Measurements from ENCODE around the gene CLEC10A. TPM values are rescaled to one million over a fixed set of nuclear protein-coding genes. Genes with fewer than 3 reads are reported as not detected.
"Not testable (repeated sequence)": the region's sequence is repeated elsewhere in the genome, so short reads cannot be mapped to it uniquely, and the experiment has no call there.

Gene CLEC10A
- total and polyA plus RNA-seq, 2 donors (not counting 1 experiment from before 2014, with no cell fraction given), result not detected

- H3K4me2 ChIP-seq (ENCODE audit: extremely low read depth, insufficient read depth, low read length); H4K20me1 ChIP-seq (ENCODE audit: control insufficient read depth, extremely low read depth, insufficient read depth, low read length); H3K4me1 ChIP-seq (ENCODE audit: control insufficient read depth, extremely low read depth, insufficient read depth, low read length); H3K9ac ChIP-seq (ENCODE audit: insufficient read depth, low read length); H3K9me3 ChIP-seq (ENCODE audit: control insufficient read depth, insufficient read depth, low read depth, low read length); H3K79me2 ChIP-seq (ENCODE audit: control insufficient read depth, insufficient read depth, low read length); H2AFZ ChIP-seq (ENCODE audit: low read length); H3K27ac ChIP-seq (ENCODE audit: insufficient read depth, low read length); DNase-seq (ENCODE audit: low read depth in 2 of 2); H3K4me3 ChIP-seq (replicated peaks in 1 of 4; ENCODE audit: control extremely low read depth in 1 of 4, insufficient read depth in 1 of 4, low read depth in 3 of 4, low read length in 4 of 4); H3K27me3 ChIP-seq (ENCODE audit: control insufficient read depth, insufficient read depth, low read length); H3K36me3 ChIP-seq (ENCODE audit: control insufficient read depth, insufficient read depth, low read length): not testable (repeated sequence)
Observed at GRCh38 chr17:7126386-7126785, 46.3 kb upstream of the CLEC10A start.

- Histone ChIP-seq H3K36me3 (ENCODE audit: control insufficient read depth, insufficient read depth, low read length) (no peaks in the 10 kb centered on the region), H4K20me1 (ENCODE audit: control insufficient read depth, extremely low read depth, insufficient read depth, low read length) (no peaks in the 10 kb centered on the region), H3K9me3 (ENCODE audit: control insufficient read depth, insufficient read depth, low read depth, low read length) (no peaks in the 10 kb centered on the region), H3K27me3 (ENCODE audit: control insufficient read depth, insufficient read depth, low read length) (no peaks in the 10 kb centered on the region), H3K4me2 (ENCODE audit: extremely low read depth, insufficient read depth, low read length) (no peak overlapping the region), H3K79me2 (ENCODE audit: control insufficient read depth, insufficient read depth, low read length) (no peaks in the 10 kb centered on the region), H3K9ac (ENCODE audit: insufficient read depth, low read length) (no peak overlapping the region), H3K4me1 (ENCODE audit: control insufficient read depth, extremely low read depth, insufficient read depth, low read length) (no peaks in the 10 kb centered on the region), H3K4me3 (replicated peaks in 1 of 4; ENCODE audit: control extremely low read depth in 1 of 4, insufficient read depth in 1 of 4, low read depth in 3 of 4, low read length in 4 of 4) (no peak overlapping the region), H3K27ac (ENCODE audit: insufficient read depth, low read length) (no peak overlapping the region), H2AFZ (ENCODE audit: low read length) (no peak overlapping the region)
- TF ChIP-seq CTCF (conservative IDR thresholded peaks at IDR 0.05 in 1 of 2, IDR thresholded peaks at IDR 0.05 in 1 of 2; ENCODE audit: low read depth in 1 of 2, low read length in 2 of 2) (no peak), EZH2 (IDR thresholded peaks at IDR 0.05; ENCODE audit: low read length, missing control alignments) (no peak)
- no peak for DNase-seq (ENCODE audit: low read depth in 2 of 2)
Observed at GRCh38 chr17:7124923-7125322, 44.9 kb upstream of the CLEC10A start.

GRCh38 chr17:7123844-7124243 lies 43.8 kb upstream of the CLEC10A start:
- Histone ChIP-seq H3K79me2 (ENCODE audit: control insufficient read depth, insufficient read depth, low read length) (no peaks in the 10 kb centered on the region), H3K4me1 (ENCODE audit: control insufficient read depth, extremely low read depth, insufficient read depth, low read length) (no peaks in the 10 kb centered on the region), H3K4me3 (replicated peaks in 1 of 4; ENCODE audit: control extremely low read depth in 1 of 4, insufficient read depth in 1 of 4, low read depth in 3 of 4, low read length in 4 of 4) (no peak overlapping the region), H3K27ac (ENCODE audit: insufficient read depth, low read length) (no peak overlapping the region), H3K36me3 (ENCODE audit: control insufficient read depth, insufficient read depth, low read length) (no peaks in the 10 kb centered on the region), H3K4me2 (ENCODE audit: extremely low read depth, insufficient read depth, low read length) (no peak overlapping the region), H3K27me3 (ENCODE audit: control insufficient read depth, insufficient read depth, low read length) (no peaks in the 10 kb centered on the region), H2AFZ (ENCODE audit: low read length) (no peak overlapping the region), H3K9ac (ENCODE audit: insufficient read depth, low read length) (no peak overlapping the region), H3K9me3 (ENCODE audit: control insufficient read depth, insufficient read depth, low read depth, low read length) (no peaks in the 10 kb centered on the region), H4K20me1 (ENCODE audit: control insufficient read depth, extremely low read depth, insufficient read depth, low read length) (no peaks in the 10 kb centered on the region)
- no peak for DNase-seq (ENCODE audit: low read depth in 2 of 2)
- no peak for TF ChIP-seq EZH2 (IDR thresholded peaks at IDR 0.05; ENCODE audit: low read length, missing control alignments)
- no peak for TF ChIP-seq CTCF (conservative IDR thresholded peaks at IDR 0.05 in 1 of 2, IDR thresholded peaks at IDR 0.05 in 1 of 2; ENCODE audit: low read depth in 1 of 2, low read length in 2 of 2)

Data from fibroblast of lung (primary cell).